Testis (tissue), 2 donors: ENCODE results near the gene RRAD.

Experiments used
- POLR2A ChIP-seq: fragments of 450-650 bp; IDR thresholded peaks from one replicate; pipeline ENCODE4 v1.6.1; 2017; ENCODE audit warnings: antibody characterized with exemption, mild to moderate bottlenecking, moderate library complexity
- TF ChIP-seq, protein P1 (sequence below), 3 experiments: fragments of 450-650 bp in 2 of 3; fragments of 200-600 bp in 1 of 3; sonication (generic) in 1 of 3; IDR thresholded peaks; one replicate each; pipeline ENCODE4 v1.5.1; 2016 to 2019; ENCODE audit warnings: antibody characterized with exemption in 3 of 3, mild to moderate bottlenecking in 2 of 3, moderate library complexity in 1 of 3

DNA sequence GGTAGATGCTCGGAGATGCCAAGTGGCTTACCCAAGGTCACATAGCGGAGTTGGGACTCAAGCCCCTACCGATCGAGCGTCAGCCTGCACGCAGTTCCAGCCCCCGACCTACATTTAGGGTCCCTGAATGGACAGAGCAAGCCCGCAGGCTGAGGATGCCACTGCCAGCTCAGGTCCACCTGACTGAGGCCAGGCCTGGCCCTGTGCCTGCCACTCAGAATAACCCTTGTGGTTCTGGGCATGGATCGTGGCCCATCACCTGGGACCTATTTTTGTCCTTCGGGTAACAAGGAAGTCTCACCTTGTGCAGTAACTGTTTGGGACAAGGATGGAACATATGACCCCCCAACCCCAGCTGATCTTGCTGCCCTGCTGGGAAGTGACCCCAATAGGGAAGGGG is 23.7 kb downstream of the RRAD start:
- TF ChIP-seq, protein P1, sequence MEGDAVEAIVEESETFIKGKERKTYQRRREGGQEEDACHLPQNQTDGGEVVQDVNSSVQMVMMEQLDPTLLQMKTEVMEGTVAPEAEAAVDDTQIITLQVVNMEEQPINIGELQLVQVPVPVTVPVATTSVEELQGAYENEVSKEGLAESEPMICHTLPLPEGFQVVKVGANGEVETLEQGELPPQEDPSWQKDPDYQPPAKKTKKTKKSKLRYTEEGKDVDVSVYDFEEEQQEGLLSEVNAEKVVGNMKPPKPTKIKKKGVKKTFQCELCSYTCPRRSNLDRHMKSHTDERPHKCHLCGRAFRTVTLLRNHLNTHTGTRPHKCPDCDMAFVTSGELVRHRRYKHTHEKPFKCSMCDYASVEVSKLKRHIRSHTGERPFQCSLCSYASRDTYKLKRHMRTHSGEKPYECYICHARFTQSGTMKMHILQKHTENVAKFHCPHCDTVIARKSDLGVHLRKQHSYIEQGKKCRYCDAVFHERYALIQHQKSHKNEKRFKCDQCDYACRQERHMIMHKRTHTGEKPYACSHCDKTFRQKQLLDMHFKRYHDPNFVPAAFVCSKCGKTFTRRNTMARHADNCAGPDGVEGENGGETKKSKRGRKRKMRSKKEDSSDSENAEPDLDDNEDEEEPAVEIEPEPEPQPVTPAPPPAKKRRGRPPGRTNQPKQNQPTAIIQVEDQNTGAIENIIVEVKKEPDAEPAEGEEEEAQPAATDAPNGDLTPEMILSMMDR (IDR thresholded peaks at IDR 0.05), result no peak
- TF ChIP-seq POLR2A, result no peak
